Calu3 (cell line): ENCODE measurements around the gene ALKBH4. TPM values are rescaled to one million over a fixed set of nuclear protein-coding genes. Genes with fewer than 3 reads are reported as not detected.
"Not testable (repeated sequence)": the region's sequence is repeated elsewhere in the genome, so short reads cannot be mapped to it uniquely, and the experiment has no call there.

Source experiments
- Bru-seq: library from RNA; stranded (reverse); fragments of 400-500 nt; gene quantifications from one replicate; lab custom pipeline; 2021; lab: Mats Ljungman, UMichigan
- BruChase-seq, 2 experiments: library from RNA; stranded (reverse); fragments of 400-500 nt; gene quantifications; one replicate each; lab custom pipeline; 2021; lab: Mats Ljungman, UMichigan
- BruUV-seq: library from RNA; stranded (reverse); fragments of 400-500 nt; replicated peaks from 2 replicates; lab custom pipeline; 2021; lab: Mats Ljungman, UMichigan
- CTCF ChIA-PET: fragments of 300-600 bp; sonication (Branson Sonifier 250); formaldehyde crosslinking; loops from one replicate; lab custom pipeline; 2022; ENCODE audit warnings: antibody characterized with exemption; lab: Charles Lee
- DNase-seq: peaks from one replicate; pipeline ENCODE4 v3.0.0; 2022
- H3K27ac Mint-ChIP-seq: one replicate; pipeline ENCODE4 v1.8.0; 2022; ENCODE audit warnings: mixed read lengths; ENCODE audit not compliant: unreplicated experiment
- H3K27me3 Mint-ChIP-seq: one replicate; pipeline ENCODE4 v1.8.0; 2022; ENCODE audit warnings: mixed read lengths; ENCODE audit not compliant: unreplicated experiment
- H3K36me3 Mint-ChIP-seq: one replicate; pipeline ENCODE4 v1.8.0; 2022; ENCODE audit warnings: mild to moderate bottlenecking, moderate library complexity, mixed read lengths; ENCODE audit not compliant: insufficient read depth, unreplicated experiment
- H3K4me1 Mint-ChIP-seq: one replicate; pipeline ENCODE4 v1.8.0; 2022; ENCODE audit warnings: mild to moderate bottlenecking, low read depth, mixed read lengths; ENCODE audit not compliant: unreplicated experiment
- H3K4me3 Mint-ChIP-seq: one replicate; pipeline ENCODE4 v1.8.0; 2022; ENCODE audit warnings: mild to moderate bottlenecking, low read depth, moderate library complexity, mixed read lengths; ENCODE audit not compliant: unreplicated experiment
- H3K9me3 Mint-ChIP-seq: one replicate; pipeline ENCODE4 v1.8.0; 2022; ENCODE audit warnings: low read depth, mixed read lengths; ENCODE audit not compliant: unreplicated experiment
- intact Hi-C: fragments of 100-400 bp; cut with micrococcal nuclease; formaldehyde crosslinking; loops from one replicate; pipeline ENCODE4 v1.10.0; 2022; ENCODE audit not compliant: unreplicated experiment
- long read RNA-seq: library from polyadenylated mRNA; stranded (forward); transcript quantifications from one replicate; pipeline ENCODE4 v2.0.0, GENCODE V29; 2022
- total RNA-seq: library from RNA; stranded (reverse); gene quantifications from 2 replicates; pipeline ENCODE4 v1.2.3, GENCODE V29; 2022
- TF ChIP-seq, protein P1 (sequence below): fragments of 200-600 bp; IDR thresholded peaks from one replicate; pipeline ENCODE4 v1.8.0; 2022; ENCODE audit warnings: antibody characterized with exemption; ENCODE audit not compliant: unreplicated experiment

The ALKBH4 gene, protein sequence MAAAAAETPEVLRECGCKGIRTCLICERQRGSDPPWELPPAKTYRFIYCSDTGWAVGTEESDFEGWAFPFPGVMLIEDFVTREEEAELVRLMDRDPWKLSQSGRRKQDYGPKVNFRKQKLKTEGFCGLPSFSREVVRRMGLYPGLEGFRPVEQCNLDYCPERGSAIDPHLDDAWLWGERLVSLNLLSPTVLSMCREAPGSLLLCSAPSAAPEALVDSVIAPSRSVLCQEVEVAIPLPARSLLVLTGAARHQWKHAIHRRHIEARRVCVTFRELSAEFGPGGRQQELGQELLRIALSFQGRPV
- total RNA-seq: 5.4 and 6.5 TPM in 2 replicates
- Bru-seq, nascent RNA: percentile 45 among the genes with signal in this experiment
- percentile 51 among the genes with signal in this experiment for BruChase-seq, experiment 1, labeled RNA remaining after a 6-hour chase
- BruChase-seq, experiment 2, labeled RNA remaining after a 2-hour chase: percentile 51 among the genes with signal in this experiment
- long read RNA-seq, transcript ALKBH4-201 (3 exons, 2,105 nt): major isoform, 5 of 10 reads
- long read RNA-seq, partial matches to known transcripts: 0 of 10 reads
- long read RNA-seq, other reads (novel, unspliced or antisense): 5 of 10 reads

DNA sequence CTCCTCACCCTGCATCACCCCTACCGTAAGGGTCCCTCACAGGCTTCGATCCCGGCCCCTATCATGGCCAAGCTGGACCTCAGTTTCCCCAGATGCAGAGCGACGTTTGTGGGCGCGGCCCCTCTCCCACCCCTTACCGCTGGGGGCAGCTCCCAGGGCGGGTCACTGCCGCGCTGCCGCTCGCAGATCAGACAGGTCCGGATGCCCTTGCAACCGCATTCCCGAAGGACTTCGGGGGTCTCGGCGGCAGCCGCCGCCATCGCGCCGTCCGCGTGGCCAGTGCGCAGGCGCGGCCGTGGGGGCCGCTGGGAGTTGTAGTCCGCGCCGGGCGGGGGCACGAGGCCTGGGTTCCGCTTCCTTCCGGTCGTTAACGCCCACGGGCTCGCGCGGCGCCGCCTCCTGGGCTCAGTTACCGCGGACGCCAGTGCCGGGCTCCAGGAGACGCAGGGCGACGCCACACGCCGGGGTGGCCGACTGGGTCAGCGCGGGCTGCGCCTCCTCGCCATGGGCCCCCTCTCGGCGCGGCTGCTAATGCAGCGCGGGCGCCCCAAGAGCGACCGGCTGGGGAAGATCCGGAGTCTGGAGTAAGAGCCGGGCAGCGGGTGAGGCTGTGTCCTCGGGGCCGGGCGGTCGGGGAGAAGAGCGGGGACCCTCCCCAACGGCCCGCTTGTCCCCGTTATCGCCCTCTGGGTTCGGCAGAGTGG lies at the start of gene ALKBH4, which contains the start of gene LRWD1:
TSS of gene ALKBH4 (minus strand) at position 287 of the 704 bp plus-strand sequence. CDS start at position 260, 27 bp downstream.
TSS of gene LRWD1 (plus strand) at position 408 of the 704 bp plus-strand sequence. CDS start at position 505, 97 bp downstream.
- TF ChIP-seq, protein P1, sequence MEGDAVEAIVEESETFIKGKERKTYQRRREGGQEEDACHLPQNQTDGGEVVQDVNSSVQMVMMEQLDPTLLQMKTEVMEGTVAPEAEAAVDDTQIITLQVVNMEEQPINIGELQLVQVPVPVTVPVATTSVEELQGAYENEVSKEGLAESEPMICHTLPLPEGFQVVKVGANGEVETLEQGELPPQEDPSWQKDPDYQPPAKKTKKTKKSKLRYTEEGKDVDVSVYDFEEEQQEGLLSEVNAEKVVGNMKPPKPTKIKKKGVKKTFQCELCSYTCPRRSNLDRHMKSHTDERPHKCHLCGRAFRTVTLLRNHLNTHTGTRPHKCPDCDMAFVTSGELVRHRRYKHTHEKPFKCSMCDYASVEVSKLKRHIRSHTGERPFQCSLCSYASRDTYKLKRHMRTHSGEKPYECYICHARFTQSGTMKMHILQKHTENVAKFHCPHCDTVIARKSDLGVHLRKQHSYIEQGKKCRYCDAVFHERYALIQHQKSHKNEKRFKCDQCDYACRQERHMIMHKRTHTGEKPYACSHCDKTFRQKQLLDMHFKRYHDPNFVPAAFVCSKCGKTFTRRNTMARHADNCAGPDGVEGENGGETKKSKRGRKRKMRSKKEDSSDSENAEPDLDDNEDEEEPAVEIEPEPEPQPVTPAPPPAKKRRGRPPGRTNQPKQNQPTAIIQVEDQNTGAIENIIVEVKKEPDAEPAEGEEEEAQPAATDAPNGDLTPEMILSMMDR: no peak
- intact Hi-C loops: no loop called here
- Mint-ChIP-seq H3K36me3 (peaks cover 45% of the 10 kb centered on the region), H3K27ac (peak within 1 kb of the TSS; percentile 68), H3K27me3 (no peaks in the 10 kb centered on the region), H3K9me3 (no peaks in the 10 kb centered on the region), H3K4me1 (peaks cover 9% of the 10 kb centered on the region), H3K4me3 (peak within 1 kb of the TSS; percentile 84)
- no TSS peak for BruUV-seq
- CTCF ChIA-PET: no interaction called here
- peak; percentile 86 for DNase-seq

DNA sequence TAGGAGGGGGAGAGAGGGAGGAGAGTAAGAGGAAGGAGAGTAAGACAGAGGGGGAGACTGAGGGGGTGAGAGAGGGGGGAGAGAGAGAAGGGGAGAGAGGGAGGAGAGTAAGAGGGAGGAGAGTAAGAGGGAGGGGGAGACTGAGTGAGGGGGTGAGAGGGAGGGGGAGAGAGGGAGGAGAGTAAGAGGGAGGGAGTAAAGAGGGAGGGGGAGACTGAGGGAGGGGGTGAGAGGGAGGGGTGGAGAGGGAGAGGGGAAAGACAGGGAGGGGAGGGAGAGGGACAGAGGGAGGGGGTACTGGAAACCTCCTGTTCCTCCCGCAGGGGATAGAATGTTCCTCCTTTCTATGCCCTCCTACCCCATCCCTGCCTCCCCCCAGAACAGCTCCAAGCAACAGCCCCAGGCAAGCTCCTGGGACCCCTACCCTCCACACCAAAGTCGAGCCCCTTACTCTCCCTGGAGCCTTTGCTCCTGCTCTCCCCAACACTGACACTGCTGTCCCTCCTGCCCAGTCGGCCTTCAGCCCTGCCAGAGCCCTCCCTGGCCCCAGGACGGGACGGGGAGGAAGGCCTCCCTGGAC lies 48.1 kb upstream of the ALKBH4 start:
- H3K4me3 Mint-ChIP-seq, DNase-seq, BruUV-seq, CTCF ChIA-PET, H3K9me3 Mint-ChIP-seq, H3K27ac Mint-ChIP-seq, H3K27me3 Mint-ChIP-seq, intact Hi-C loops, H3K36me3 Mint-ChIP-seq, H3K4me1 Mint-ChIP-seq: not testable (repeated sequence)

DNA sequence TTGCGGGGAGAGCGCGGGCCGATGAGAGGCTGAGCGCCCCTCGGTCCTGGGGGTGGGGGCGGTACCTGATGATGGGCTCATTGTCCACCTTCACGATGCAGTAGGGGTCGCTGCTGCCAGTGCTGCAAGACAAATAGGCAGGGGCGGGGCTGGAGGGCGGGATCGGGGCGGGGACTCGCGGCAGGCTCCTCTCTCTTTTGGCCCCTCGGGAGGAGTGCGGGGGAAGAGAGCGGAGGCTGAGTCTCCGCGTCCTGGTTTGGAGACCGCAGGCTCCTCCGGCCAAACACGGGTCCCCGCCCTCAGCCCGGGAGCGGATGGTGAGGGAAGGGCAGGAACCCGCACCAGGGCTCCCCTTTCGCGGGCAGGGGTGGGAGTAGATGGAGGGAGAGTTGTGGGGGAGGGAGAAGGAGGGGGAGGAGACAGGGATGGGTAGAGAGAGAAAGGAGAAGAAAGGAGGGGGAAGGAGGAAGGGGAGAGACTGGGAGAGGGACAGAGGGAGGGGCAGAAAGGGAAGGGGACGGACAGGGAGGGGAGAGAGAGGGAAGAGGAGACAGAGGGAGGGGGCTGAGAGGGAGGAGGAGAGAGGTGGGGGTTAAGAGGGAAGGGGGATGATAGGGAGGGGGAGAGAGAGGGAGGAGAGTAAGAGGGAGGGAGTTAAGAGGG lies 47.3 kb upstream of the ALKBH4 start:
- H3K9me3 Mint-ChIP-seq, DNase-seq, H3K4me1 Mint-ChIP-seq, CTCF ChIA-PET, H3K4me3 Mint-ChIP-seq, BruUV-seq, H3K27ac Mint-ChIP-seq, H3K27me3 Mint-ChIP-seq, H3K36me3 Mint-ChIP-seq, intact Hi-C loops: not testable (repeated sequence)

DNA sequence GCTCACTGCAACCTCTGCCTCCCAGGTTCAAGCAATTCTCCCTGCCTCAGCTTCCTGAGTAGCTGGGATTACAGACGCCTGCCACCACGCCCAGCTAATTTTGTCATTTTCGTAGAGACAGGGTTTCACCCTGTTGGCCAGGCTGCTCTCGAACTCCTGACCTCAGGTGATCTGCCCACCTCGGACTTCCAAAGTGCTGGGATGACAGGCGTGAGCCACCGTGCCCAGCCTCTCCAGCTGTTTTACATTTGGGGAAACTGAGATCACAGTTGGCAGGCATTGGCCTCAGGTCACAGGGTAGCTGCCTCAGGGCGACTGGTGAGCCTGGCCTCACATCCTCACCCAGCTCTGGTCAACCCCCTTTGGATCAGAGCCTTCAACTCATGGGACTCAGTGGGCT lies 45.9 kb upstream of the ALKBH4 start:
- DNase-seq, intact Hi-C loops, CTCF ChIA-PET, H3K36me3 Mint-ChIP-seq, H3K4me1 Mint-ChIP-seq, H3K27me3 Mint-ChIP-seq, BruUV-seq, H3K9me3 Mint-ChIP-seq, H3K27ac Mint-ChIP-seq, H3K4me3 Mint-ChIP-seq: not testable (repeated sequence)

DNA sequence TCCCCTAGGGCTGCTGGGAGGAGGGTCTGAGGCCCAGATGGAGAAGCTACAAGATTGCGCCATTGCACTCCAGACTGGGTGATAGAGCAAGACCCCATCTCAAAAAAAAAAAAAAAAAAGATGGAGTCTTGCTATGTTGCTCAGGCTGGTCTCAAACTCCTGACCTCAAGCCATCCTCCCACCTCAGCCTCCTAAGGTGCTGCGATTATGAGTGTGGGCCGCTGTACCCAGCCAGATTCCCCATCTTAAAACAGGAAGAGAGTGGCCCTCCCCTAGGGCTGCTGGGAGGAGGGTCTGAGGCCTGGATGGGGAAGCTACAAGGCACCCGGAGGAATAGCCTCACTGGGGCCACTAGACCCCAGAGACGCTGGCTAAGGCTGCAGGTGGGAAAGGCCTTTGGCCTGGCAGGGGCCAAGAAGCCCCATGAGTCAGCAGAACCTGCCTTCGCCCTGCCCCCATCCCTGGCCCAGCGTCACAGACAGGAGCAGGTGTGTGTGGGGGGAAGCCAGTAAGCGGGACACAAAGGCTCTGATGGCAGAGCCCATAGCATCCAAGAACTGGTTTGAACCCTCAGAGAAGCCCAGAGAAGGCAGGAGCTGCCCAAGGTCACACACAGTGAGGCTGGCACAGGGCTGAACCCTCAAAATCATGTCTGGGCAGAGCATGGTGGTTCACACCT lies 42.9 kb upstream of the ALKBH4 start:
- DNase-seq, H3K4me3 Mint-ChIP-seq, intact Hi-C loops, BruUV-seq, H3K27me3 Mint-ChIP-seq, H3K4me1 Mint-ChIP-seq, H3K9me3 Mint-ChIP-seq, CTCF ChIA-PET, H3K27ac Mint-ChIP-seq, H3K36me3 Mint-ChIP-seq: not testable (repeated sequence)

DNA sequence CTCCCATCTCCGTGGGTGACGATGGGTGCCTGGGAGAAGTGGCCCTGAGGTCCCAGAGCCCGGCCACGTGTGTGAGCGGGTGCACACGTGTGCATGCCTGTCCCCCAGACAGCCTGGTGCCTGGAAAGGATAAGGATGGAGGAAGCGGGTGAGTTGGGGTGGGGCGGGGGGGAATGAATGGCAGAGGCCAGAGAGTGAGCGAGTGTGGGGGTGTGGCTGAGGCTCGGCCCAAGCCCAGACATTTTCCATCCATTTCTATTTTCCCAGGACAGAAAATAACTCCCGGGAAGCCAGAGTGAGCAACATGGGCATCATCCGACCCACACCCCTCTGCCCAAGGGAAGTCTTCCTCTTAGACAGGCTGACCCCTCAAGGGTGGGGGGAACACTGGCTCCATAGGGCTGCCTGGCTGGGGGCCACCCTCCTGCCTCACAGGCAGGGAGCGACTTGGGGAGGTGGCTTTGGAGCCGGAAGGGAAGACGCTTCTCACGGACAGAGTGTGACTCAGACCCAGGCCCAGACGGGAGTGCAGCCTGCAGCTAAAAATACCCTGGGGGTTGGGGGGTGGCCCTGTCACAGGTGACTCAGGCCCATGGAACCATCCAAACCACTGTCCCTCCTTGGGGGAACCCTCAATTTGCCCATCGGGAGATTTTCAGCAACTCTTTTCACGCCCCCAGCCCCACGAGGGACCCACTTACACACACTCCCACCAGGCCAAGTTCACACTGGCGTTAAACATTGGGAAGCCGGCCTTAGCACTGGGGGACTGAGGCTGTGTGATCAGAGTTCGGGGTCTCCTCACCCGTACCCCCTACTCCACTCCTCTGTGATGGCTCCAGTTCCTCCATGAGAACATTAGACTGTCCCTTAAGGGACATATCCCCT lies 40.9 kb upstream of the ALKBH4 start:
- intact Hi-C loops, BruUV-seq, H3K27ac Mint-ChIP-seq, DNase-seq, H3K4me3 Mint-ChIP-seq, H3K36me3 Mint-ChIP-seq, H3K27me3 Mint-ChIP-seq, H3K9me3 Mint-ChIP-seq, H3K4me1 Mint-ChIP-seq, CTCF ChIA-PET: not testable (repeated sequence)

DNA sequence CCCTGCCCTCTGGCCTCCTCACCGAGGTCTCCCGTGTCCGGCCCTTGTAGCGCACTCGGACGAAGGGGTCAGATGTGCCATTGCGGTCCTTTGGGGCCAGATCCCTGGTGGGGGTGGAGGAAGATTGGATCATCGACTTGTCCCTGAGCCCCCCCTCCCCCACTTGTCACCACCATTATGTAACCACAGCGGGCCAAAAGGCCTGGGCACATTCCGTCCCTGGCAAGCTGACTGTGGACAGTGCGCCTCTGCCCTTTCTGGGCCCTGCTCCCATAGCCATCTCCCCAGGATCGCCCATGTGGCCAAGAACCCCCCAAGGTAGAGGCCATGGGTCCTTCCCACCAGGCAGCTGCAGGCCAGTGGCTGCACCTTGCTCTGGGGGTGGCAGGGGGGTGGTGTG lies 38.5 kb upstream of the ALKBH4 start:
- DNase-seq, H3K27me3 Mint-ChIP-seq, H3K27ac Mint-ChIP-seq, CTCF ChIA-PET, BruUV-seq, H3K36me3 Mint-ChIP-seq, H3K4me1 Mint-ChIP-seq, intact Hi-C loops, H3K4me3 Mint-ChIP-seq, H3K9me3 Mint-ChIP-seq: not testable (repeated sequence)
